Astrocyte (in vitro differentiated cells and primary cell): ENCODE measurements around the gene FSIP1. TPM values are rescaled to one million over a fixed set of nuclear protein-coding genes. Genes with fewer than 3 reads are reported as not detected.
A peak's percentile ranks its signal among the peaks of the same experiment; 100 is the strongest.

Source experiments
- DNase-seq: peaks from one replicate; pipeline ENCODE4 v3.0.0-alpha.2; 2010; ENCODE audit warnings: low read depth
- FAIRE-seq: peaks from 2 replicates; lab custom pipeline; 2011; peaks lifted over from hg19 to GRCh38; lab: Jason Lieb, UNC
- H2AFZ ChIP-seq: 2 replicates; pipeline ENCODE4 v1.6.0; 2012; ENCODE audit warnings: low read depth, low read length, inconsistent platforms
- H3K27ac ChIP-seq: 2 replicates; pipeline ENCODE4 v1.5.1; 2011; ENCODE audit warnings: low read depth, low read length, inconsistent platforms
- H3K27me3 ChIP-seq: 2 replicates; pipeline ENCODE4 v1.6.0; 2011; ENCODE audit warnings: low read length, inconsistent platforms; ENCODE audit not compliant: insufficient read depth
- H3K36me3 ChIP-seq: 2 replicates; pipeline ENCODE4 v1.5.1; 2011; ENCODE audit warnings: low read length, inconsistent platforms; ENCODE audit not compliant: insufficient read depth
- H3K4me1 ChIP-seq: 2 replicates; pipeline ENCODE4 v1.5.1; 2011; ENCODE audit warnings: low read length, inconsistent platforms; ENCODE audit not compliant: insufficient read depth
- H3K4me2 ChIP-seq: 2 replicates; pipeline ENCODE4 v1.6.0; 2012; ENCODE audit warnings: low read length, inconsistent platforms
- H3K4me3 ChIP-seq: 2 replicates; pipeline ENCODE4 v1.5.1; 2011; ENCODE audit warnings: low read depth, mild to moderate bottlenecking, low read length, inconsistent platforms; ENCODE audit not compliant: insufficient read depth
- H3K79me2 ChIP-seq: 2 replicates; pipeline ENCODE4 v1.6.0; 2012; ENCODE audit warnings: mild to moderate bottlenecking, low read length, inconsistent platforms; ENCODE audit not compliant: insufficient read depth
- H3K9ac ChIP-seq: 2 replicates; pipeline ENCODE4 v1.6.0; 2012; ENCODE audit warnings: mild to moderate bottlenecking, low read length, inconsistent platforms
- H3K9me3 ChIP-seq: 2 replicates; pipeline ENCODE4 v1.5.1; 2012; ENCODE audit warnings: low read depth, mild to moderate bottlenecking, low read length, inconsistent platforms; ENCODE audit not compliant: insufficient read depth
- H4K20me1 ChIP-seq: 2 replicates; pipeline ENCODE4 v1.6.0; 2012; ENCODE audit warnings: low read length, inconsistent platforms; ENCODE audit not compliant: insufficient read depth
- H3K27ac Mint-ChIP-seq: one replicate; pipeline ENCODE4 v1.8.0; 2021; ENCODE audit warnings: mild to moderate bottlenecking, mixed read lengths; ENCODE audit not compliant: unreplicated experiment
- H3K27me3 Mint-ChIP-seq: one replicate; pipeline ENCODE4 v1.8.0; 2021; ENCODE audit warnings: low read depth, mixed read lengths; ENCODE audit not compliant: unreplicated experiment
- H3K36me3 Mint-ChIP-seq: one replicate; pipeline ENCODE4 v1.8.0; 2021; ENCODE audit warnings: low read depth, mixed read lengths; ENCODE audit not compliant: unreplicated experiment
- H3K4me1 Mint-ChIP-seq: one replicate; pipeline ENCODE4 v1.8.0; 2021; ENCODE audit warnings: low read depth, mixed read lengths; ENCODE audit not compliant: unreplicated experiment
- H3K4me3 Mint-ChIP-seq: one replicate; pipeline ENCODE4 v1.8.0; 2021; ENCODE audit warnings: mild to moderate bottlenecking, moderate library complexity, mixed read lengths; ENCODE audit not compliant: unreplicated experiment
- H3K9me3 Mint-ChIP-seq: one replicate; pipeline ENCODE4 v1.8.0; 2021; ENCODE audit warnings: mild to moderate bottlenecking, mixed read lengths; ENCODE audit not compliant: unreplicated experiment
- CTCF ChIP-seq: IDR thresholded peaks from 2 replicates; pipeline ENCODE4 v1.5.1; 2011; ENCODE audit warnings: low read depth, mild to moderate bottlenecking, inconsistent platforms, low read length, moderate library complexity; ENCODE audit not compliant: insufficient read depth
- EZH2 ChIP-seq: IDR thresholded peaks from 2 replicates; pipeline ENCODE4 v1.6.1; 2012; ENCODE audit warnings: mild to moderate bottlenecking, low read length, inconsistent platforms; ENCODE audit not compliant: insufficient read depth
- total RNA-seq: library from RNA; stranded (reverse); gene quantifications from 2 replicates; pipeline ENCODE4 v1.2.1, GENCODE V29; 2021

The FSIP1 gene
- total RNA-seq, 1 donor from 2014 or later: 0.77 TPM

- no peak for FAIRE-seq
- H3K79me2 ChIP-seq: no peaks in the 10 kb centered on the region
- no peak overlapping the region for H3K4me3 Mint-ChIP-seq
- peaks cover 41% of the 10 kb centered on the region for H3K4me1 Mint-ChIP-seq
- no peaks in the 10 kb centered on the region for H3K27me3 ChIP-seq
- no peak overlapping the region for H3K9ac ChIP-seq
- no peaks in the 10 kb centered on the region for H3K27me3 Mint-ChIP-seq
- H2AFZ ChIP-seq: no peak overlapping the region
- H3K36me3 ChIP-seq: no peaks in the 10 kb centered on the region
- peak overlapping the region; percentile 40 for H3K4me2 ChIP-seq
- peak overlapping the region; percentile 38 for H3K27ac Mint-ChIP-seq
- peaks cover 16% of the 10 kb centered on the region for H3K4me1 ChIP-seq
- H3K9me3 Mint-ChIP-seq: no peaks in the 10 kb centered on the region
- no peaks in the 10 kb centered on the region for H4K20me1 ChIP-seq
- no peak overlapping the region for H3K27ac ChIP-seq
- no peak for DNase-seq
- H3K4me3 ChIP-seq: peak overlapping the region; percentile 18
- H3K36me3 Mint-ChIP-seq: no peaks in the 10 kb centered on the region
- H3K9me3 ChIP-seq: no peaks in the 10 kb centered on the region
- no peak for TF ChIP-seq EZH2
- TF ChIP-seq CTCF: no peak
These were observed 116.9 kb downstream of the FSIP1 start for GRCh38 chr15:39665629-39666250.

- H3K9ac ChIP-seq: no peak overlapping the region
- H3K4me3 ChIP-seq: no peak overlapping the region
- no peak for FAIRE-seq
- H3K9me3 ChIP-seq: no peaks in the 10 kb centered on the region
- H2AFZ ChIP-seq: no peak overlapping the region
- H3K36me3 ChIP-seq: no peaks in the 10 kb centered on the region
- Mint-ChIP-seq H3K4me1 (peaks cover 39% of the 10 kb centered on the region), H3K36me3 (no peaks in the 10 kb centered on the region), H3K4me3 (no peak overlapping the region), H3K9me3 (peaks cover 3% of the 10 kb centered on the region), H3K27ac (no peak overlapping the region), H3K27me3 (no peaks in the 10 kb centered on the region)
- TF ChIP-seq CTCF: no peak
- no peak for TF ChIP-seq EZH2
- DNase-seq: no peak
- no peak overlapping the region for H3K4me2 ChIP-seq
- peaks cover 16% of the 10 kb centered on the region for H3K4me1 ChIP-seq
- no peak overlapping the region for H3K27ac ChIP-seq
- H3K27me3 ChIP-seq: no peaks in the 10 kb centered on the region
- H4K20me1 ChIP-seq: no peaks in the 10 kb centered on the region
- no peaks in the 10 kb centered on the region for H3K79me2 ChIP-seq
These were observed 118.9 kb downstream of the FSIP1 start for GRCh38 chr15:39663704-39664250.

DNA sequence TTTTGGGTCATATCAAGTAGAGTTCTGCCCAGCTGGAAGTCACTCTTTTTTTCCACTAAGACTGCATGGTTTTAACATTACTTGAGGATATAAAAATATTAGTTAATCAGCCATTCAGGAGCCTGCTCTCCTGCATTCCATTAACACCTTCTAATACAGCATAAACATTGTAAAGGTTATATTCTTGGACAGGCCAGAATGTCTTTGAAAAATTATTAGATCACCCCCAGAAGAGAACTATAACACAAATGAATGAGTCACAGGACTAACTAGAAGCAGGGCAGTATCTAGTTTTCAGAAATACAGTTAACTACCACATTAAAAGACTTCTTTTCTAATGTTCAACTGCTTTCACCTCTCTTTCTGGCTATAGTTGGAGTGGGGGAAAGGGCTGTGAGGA lies 120.9 kb downstream of the FSIP1 start:
- H3K9me3 ChIP-seq: no peaks in the 10 kb centered on the region
- H4K20me1 ChIP-seq: no peaks in the 10 kb centered on the region
- H3K9me3 Mint-ChIP-seq: peaks cover 6% of the 10 kb centered on the region
- H3K79me2 ChIP-seq: no peaks in the 10 kb centered on the region
- FAIRE-seq (peak; percentile 13), DNase-seq (no peak)
- H3K4me3 ChIP-seq: no peak overlapping the region
- H3K9ac ChIP-seq: no peak overlapping the region
- H3K27me3 Mint-ChIP-seq: no peaks in the 10 kb centered on the region
- no peaks in the 10 kb centered on the region for H3K36me3 ChIP-seq
- no peak overlapping the region for H3K27ac Mint-ChIP-seq
- H3K27ac ChIP-seq: no peak overlapping the region
- no peak overlapping the region for H2AFZ ChIP-seq
- H3K4me3 Mint-ChIP-seq: no peak overlapping the region
- peaks cover 19% of the 10 kb centered on the region for H3K4me1 ChIP-seq
- H3K36me3 Mint-ChIP-seq: no peaks in the 10 kb centered on the region
- H3K27me3 ChIP-seq: no peaks in the 10 kb centered on the region
- peaks cover 28% of the 10 kb centered on the region for H3K4me1 Mint-ChIP-seq
- H3K4me2 ChIP-seq: no peak overlapping the region
- TF ChIP-seq CTCF (no peak), EZH2 (no peak)
